ENCODE results near the gene KRTAP4-9.
A peak's percentile ranks its signal among the peaks of the same experiment; 100 is the strongest.
"Not testable (repeated sequence)": the region's sequence is repeated elsewhere in the genome, so short reads cannot be mapped to it uniquely, and the experiment has no call there.

The KRTAP4-9 gene

GRCh38 chr17:41105347-41105746, at the start of gene KRTAP4-9:
KRTAP4-9 (plus strand) TSS chr17:41105389; CDS start chr17:41105389, 0 bp downstream.
- not testable (repeated sequence) for DNase-seq (ENCODE audit: low spot score)

- DNase-seq (ENCODE audit: low spot score): no peak
Observed at GRCh38 chr17:41057547-41057946, 47.6 kb upstream of the KRTAP4-9 start.

GRCh38 chr17:41058741-41059140, 46.4 kb upstream of the KRTAP4-9 start:
- no peak for DNase-seq (ENCODE audit: low spot score)

- peak; percentile 82 for DNase-seq (ENCODE audit: low spot score)
Observed at GRCh38 chr17:41059276-41060051, 45.7 kb upstream of the KRTAP4-9 start.

GRCh38 chr17:41060052-41060604, 45.1 kb upstream of the KRTAP4-9 start, which contains the start of gene KRTAP2-3:
KRTAP2-3 (minus strand) TSS chr17:41060114; CDS start chr17:41060050, 64 bp downstream.
- DNase-seq (ENCODE audit: low spot score): peak; percentile 89

- DNase-seq (ENCODE audit: low spot score): peak; percentile 20
Observed at GRCh38 chr17:41061964-41062363, 43.2 kb upstream of the KRTAP4-9 start.

GRCh38 chr17:41063449-41063848, 41.7 kb upstream of the KRTAP4-9 start:
- DNase-seq (ENCODE audit: low spot score): no peak

GRCh38 chr17:41064301-41064700, 40.9 kb upstream of the KRTAP4-9 start:
- no peak for DNase-seq (ENCODE audit: low spot score)

- DNase-seq (ENCODE audit: low spot score): not testable (repeated sequence)
Observed at GRCh38 chr17:41065016-41065689, 40.0 kb upstream of the KRTAP4-9 start.

- DNase-seq (ENCODE audit: low spot score): no peak
Observed at GRCh38 chr17:41065829-41066624, 39.2 kb upstream of the KRTAP4-9 start, which contains the start of gene KRTAP2-4. KRTAP2-4 (minus strand) TSS chr17:41065879; CDS start chr17:41065845, 34 bp downstream.

- DNase-seq (ENCODE audit: low spot score): no peak
Observed at GRCh38 chr17:41067281-41067680, 37.9 kb upstream of the KRTAP4-9 start.

- DNase-seq (ENCODE audit: low spot score): no peak
Observed at GRCh38 chr17:41069031-41069430, 36.2 kb upstream of the KRTAP4-9 start.

GRCh38 chr17:41071606-41072360, 33.4 kb upstream of the KRTAP4-9 start:
- no peak for DNase-seq (ENCODE audit: low spot score)

GRCh38 chr17:41073676-41074075, 31.5 kb upstream of the KRTAP4-9 start:
- DNase-seq (ENCODE audit: low spot score): no peak

GRCh38 chr17:41076788-41077187, 28.4 kb upstream of the KRTAP4-9 start:
- DNase-seq (ENCODE audit: low spot score): no peak

- DNase-seq (ENCODE audit: low spot score): peak; percentile 91
Observed at GRCh38 chr17:41082626-41083025, 22.6 kb upstream of the KRTAP4-9 start.

- DNase-seq (ENCODE audit: low spot score): not testable (repeated sequence)
Observed at GRCh38 chr17:41083427-41083826, 21.8 kb upstream of the KRTAP4-9 start.

GRCh38 chr17:41084100-41084856, 20.9 kb upstream of the KRTAP4-9 start, which contains the start of gene KRTAP4-7:
KRTAP4-7 (plus strand) TSS chr17:41084150; CDS start chr17:41084207, 57 bp downstream.
- DNase-seq (ENCODE audit: low spot score): not testable (repeated sequence)

GRCh38 chr17:41088760-41089352, 16.3 kb upstream of the KRTAP4-9 start:
- DNase-seq (ENCODE audit: low spot score): not testable (repeated sequence)

GRCh38 chr17:41096055-41096454, 9.1 kb upstream of the KRTAP4-9 start:
- no peak for DNase-seq (ENCODE audit: low spot score)

Measured in COLO829 (cell line).